Fibroblast of lung (primary cell): ENCODE results near the gene CAMTA1.

Source experiments
- CTCF ChIP-seq, 2 donors: IDR thresholded peaks in 1 of 2; conservative IDR thresholded peaks in 1 of 2; 1 replicate in 1 of 2; 2 replicates in 1 of 2; pipeline ENCODE4 v1.5.1; 2011 to 2012; ENCODE audit warnings: low read length in 2 of 2, control low read depth in 1 of 2, inconsistent platforms in 1 of 2, low read depth in 1 of 2, mild to moderate bottlenecking in 1 of 2
- EZH2 ChIP-seq: IDR thresholded peaks from 2 replicates; pipeline ENCODE4 v1.5.1; 2012; ENCODE audit warnings: low read length, control low read depth, mild to moderate bottlenecking; ENCODE audit errors: missing control alignments

GRCh38 chr1:6805004-6805416 lies 19.8 kb downstream of the CAMTA1 start:
- TF ChIP-seq CTCF (conservative IDR thresholded peaks at IDR 0.05 in 1 of 2, IDR thresholded peaks at IDR 0.05 in 1 of 2; ENCODE audit: low read depth in 1 of 2, low read length in 2 of 2) (no peak), EZH2 (no peak)
